Adrenal gland (tissue), 12 donors: ENCODE results near the gene SREK1IP1. TPM values are rescaled to one million over a fixed set of nuclear protein-coding genes. Genes with fewer than 3 reads are reported as not detected.
A peak's percentile ranks its signal among the peaks of the same experiment; 100 is the strongest.

Source experiments
- DNase-seq, 7 donors: peaks; one replicate each; pipeline ENCODE4 v3.0.0-alpha.2; 2019 to 2020
- H3K27ac ChIP-seq, 5 donors: fragments of 200-600 bp; sonication (generic) in 4 of 5; 1 replicate in 3 of 5; 2 replicates in 2 of 5; pipeline versions ENCODE4 v1.5.1 to v1.8.0; 2016 to 2020; ENCODE audit warnings: mild to moderate bottlenecking in 1 of 5
- H3K27me3 ChIP-seq: fragments of 200-600 bp; 2 replicates; pipeline ENCODE4 v1.8.0; 2021
- H3K36me3 ChIP-seq, 2 donors: fragments of 200-600 bp; replicated peaks in 1 of 2; 1 replicate in 1 of 2; 2 replicates in 1 of 2; pipeline versions ENCODE4 v1.5.1 to v1.8.0; 2018 to 2022
- H3K4me1 ChIP-seq, 2 donors: fragments of 200-600 bp; replicated peaks in 1 of 2; 1 replicate in 1 of 2; 2 replicates in 1 of 2; pipeline versions ENCODE4 v1.5.1 to v1.8.0; 2018 to 2021
- H3K4me3 ChIP-seq, 4 donors: fragments of 200-600 bp; sonication (generic) in 3 of 4; one replicate each; pipeline ENCODE4 v1.5.1; 2016 to 2018
- H3K9me3 ChIP-seq, 3 donors: fragments of 200-600 bp; sonication (generic) in 1 of 3; replicated peaks in 1 of 3; 1 replicate in 2 of 3; 2 replicates in 1 of 3; pipeline versions ENCODE4 v1.5.1 to v1.8.0; 2016 to 2021
- POLR2A ChIP-seq, 2 donors: fragments of 450-650 bp; IDR thresholded peaks; one replicate each; pipeline ENCODE4 v1.6.1; 2017; ENCODE audit warnings: antibody characterized with exemption in 2 of 2, mild to moderate bottlenecking in 2 of 2, moderate library complexity in 1 of 2
- WGBS, 4 donors: extraction: QIAGEN DNeasy Blood & Tissue Kit in 2 of 4; methylation state at CpG; one replicate each; pipeline versions ENCODE4 v1.1.5 to v1.1.7; 2013 to 2017; 5-methylcytosine and 5-hydroxymethylcytosine counted together
- intact Hi-C, 2 donors: fragments of 100-400 bp; cut with DNase I; formaldehyde crosslinking; loops; one replicate each; pipeline versions ENCODE4 v1.14.1 to v1.15.0; 2022 to 2023
- polyA plus RNA-seq, 3 donors: library from polyadenylated mRNA; stranded (reverse); fragments of 200-250 nt in 2 of 3; fragments of 350-450 nt in 1 of 3; fragmentation: Illumina TruSeq in 1 of 3; extraction: RNeasy Lipid Tissue Mini Kit (QIAGEN cat#74804) in 1 of 3; gene quantifications; one replicate each; pipeline ENCODE4 v1.2.3, GENCODE V29; 2013 to 2014
- total RNA-seq, 9 donors: library from RNA; depleted of rRNA in 4 of 9; stranded (reverse); fragments of >200 nt in 4 of 9; fragments of 120-200 nt in 1 of 9; fragmentation: NEBNext Ultra II Directional in 1 of 9; extraction: Animal tissue kit (Norgen Biotek cat#: 25700) in 1 of 9; gene quantifications; one replicate each; pipeline versions ENCODE4 v1.1.0 to v1.2.4, GENCODE V29; 2013 to 2023
- TF ChIP-seq, protein P1 (sequence below), 6 experiments: fragments of 450-650 bp in 4 of 6; fragments of 200-600 bp in 2 of 6; sonication (generic) in 1 of 6; IDR thresholded peaks; 1 replicate in 5 of 6; 2 replicates in 1 of 6; pipeline versions ENCODE4 v1.5.1 to v1.8.0; 2016 to 2021; ENCODE audit warnings: antibody characterized with exemption in 6 of 6, mild to moderate bottlenecking in 2 of 6, moderate library complexity in 1 of 6
- donor health status: healthy with polysubstance abuse.
- donor health status: Bipolar disorder and iron deficiency.
- donor health status: DM: yes; HTN: yes; CAD: no.
- donor health status: DM: no; HTN: no; CAD: no.
- donor health status: DM: no; HTN: no; CAD: no.
- donor health status: DM: yes; HTN: yes; CAD: no.

The SREK1IP1 gene
- total and polyA plus RNA-seq, 12 donors, result 5.0 to 42.9 (median 16.8) TPM

DNA sequence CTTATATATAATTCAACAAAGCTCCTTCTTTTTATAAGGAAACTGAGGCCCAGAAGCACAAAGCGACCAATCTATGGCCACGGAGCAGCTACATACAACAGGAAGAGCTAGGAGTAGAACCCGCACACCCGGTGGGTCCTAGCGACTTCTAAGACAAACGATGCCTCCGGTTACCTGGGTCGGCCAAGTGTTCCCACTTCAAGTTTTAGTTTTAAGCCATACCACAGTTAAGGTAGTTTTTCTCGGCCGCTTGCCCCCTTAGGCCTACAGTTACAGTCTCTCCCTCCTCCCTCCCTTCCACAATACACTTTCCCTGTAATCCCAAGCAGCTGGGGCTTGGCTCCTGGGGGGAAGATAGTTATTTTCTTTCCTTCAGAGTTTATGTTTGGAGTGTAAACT lies 533 bp downstream of the SREK1IP1 start:
- DNase-seq, result peak in 2 of 7 donors; percentile 8 to 19
- 0 to 1% (median 1%) methylated on average over 10 of the region's 10 CpGs for WGBS, 4 donors
- peak overlapping the region in 4 of 5 donors; percentile 59 to 91 (median 87) for H3K27ac ChIP-seq
- intact Hi-C loops, result no loop called here
- peaks cover 18 to 43% of the 10 kb centered on the region in 2 donors for H3K4me1 ChIP-seq
- no peaks in the 10 kb centered on the region for H3K27me3 ChIP-seq
- TF ChIP-seq POLR2A (IDR thresholded peaks at IDR 0.05), result no peak
- TF ChIP-seq, protein P1, sequence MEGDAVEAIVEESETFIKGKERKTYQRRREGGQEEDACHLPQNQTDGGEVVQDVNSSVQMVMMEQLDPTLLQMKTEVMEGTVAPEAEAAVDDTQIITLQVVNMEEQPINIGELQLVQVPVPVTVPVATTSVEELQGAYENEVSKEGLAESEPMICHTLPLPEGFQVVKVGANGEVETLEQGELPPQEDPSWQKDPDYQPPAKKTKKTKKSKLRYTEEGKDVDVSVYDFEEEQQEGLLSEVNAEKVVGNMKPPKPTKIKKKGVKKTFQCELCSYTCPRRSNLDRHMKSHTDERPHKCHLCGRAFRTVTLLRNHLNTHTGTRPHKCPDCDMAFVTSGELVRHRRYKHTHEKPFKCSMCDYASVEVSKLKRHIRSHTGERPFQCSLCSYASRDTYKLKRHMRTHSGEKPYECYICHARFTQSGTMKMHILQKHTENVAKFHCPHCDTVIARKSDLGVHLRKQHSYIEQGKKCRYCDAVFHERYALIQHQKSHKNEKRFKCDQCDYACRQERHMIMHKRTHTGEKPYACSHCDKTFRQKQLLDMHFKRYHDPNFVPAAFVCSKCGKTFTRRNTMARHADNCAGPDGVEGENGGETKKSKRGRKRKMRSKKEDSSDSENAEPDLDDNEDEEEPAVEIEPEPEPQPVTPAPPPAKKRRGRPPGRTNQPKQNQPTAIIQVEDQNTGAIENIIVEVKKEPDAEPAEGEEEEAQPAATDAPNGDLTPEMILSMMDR (IDR thresholded peaks at IDR 0.05), result no peak
- H3K36me3 ChIP-seq, result peaks cover 0 to 12% of the 10 kb centered on the region in 2 donors
- H3K4me3 ChIP-seq, result peak overlapping the region; percentile 57 to 93 (median 80)
- H3K9me3 ChIP-seq, result no peaks in the 10 kb centered on the region

DNA sequence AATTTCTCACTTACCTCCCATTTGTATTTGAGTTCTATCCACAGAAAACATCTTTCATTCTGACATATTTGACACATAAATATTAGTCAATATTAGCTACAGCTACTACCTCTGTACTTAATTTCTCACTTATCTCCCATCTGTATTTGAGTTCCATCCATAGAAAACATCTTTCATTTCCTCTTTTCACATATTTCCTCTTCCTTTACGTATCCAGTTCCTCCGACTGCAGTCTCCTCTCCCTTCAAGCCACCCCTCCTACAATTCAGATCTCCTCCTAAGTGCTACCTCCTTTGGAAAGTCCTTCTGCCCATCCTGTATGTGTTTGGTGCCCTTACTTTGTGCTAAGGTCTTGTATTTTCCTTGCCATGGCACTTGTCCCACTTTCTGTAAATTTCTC lies 1.6 kb downstream of the SREK1IP1 start:
- Histone ChIP-seq H3K27me3 (no peaks in the 10 kb centered on the region), H3K4me3 (peak overlapping the region in 1 of 4 donors; percentile 82), H3K4me1 (peaks cover 18 to 43% of the 10 kb centered on the region in 2 donors), H3K27ac (no peak overlapping the region), H3K36me3 (peaks cover 0 to 12% of the 10 kb centered on the region in 2 donors), H3K9me3 (no peaks in the 10 kb centered on the region)
- 65 to 79% (median 70%) methylated on average over 2 of the region's 2 CpGs for WGBS, 4 donors
- TF ChIP-seq, protein P1 (IDR thresholded peaks at IDR 0.05), result no peak
- no peak for TF ChIP-seq POLR2A (IDR thresholded peaks at IDR 0.05)
- DNase-seq, result no peak
- intact Hi-C loops, result no loop called here

DNA sequence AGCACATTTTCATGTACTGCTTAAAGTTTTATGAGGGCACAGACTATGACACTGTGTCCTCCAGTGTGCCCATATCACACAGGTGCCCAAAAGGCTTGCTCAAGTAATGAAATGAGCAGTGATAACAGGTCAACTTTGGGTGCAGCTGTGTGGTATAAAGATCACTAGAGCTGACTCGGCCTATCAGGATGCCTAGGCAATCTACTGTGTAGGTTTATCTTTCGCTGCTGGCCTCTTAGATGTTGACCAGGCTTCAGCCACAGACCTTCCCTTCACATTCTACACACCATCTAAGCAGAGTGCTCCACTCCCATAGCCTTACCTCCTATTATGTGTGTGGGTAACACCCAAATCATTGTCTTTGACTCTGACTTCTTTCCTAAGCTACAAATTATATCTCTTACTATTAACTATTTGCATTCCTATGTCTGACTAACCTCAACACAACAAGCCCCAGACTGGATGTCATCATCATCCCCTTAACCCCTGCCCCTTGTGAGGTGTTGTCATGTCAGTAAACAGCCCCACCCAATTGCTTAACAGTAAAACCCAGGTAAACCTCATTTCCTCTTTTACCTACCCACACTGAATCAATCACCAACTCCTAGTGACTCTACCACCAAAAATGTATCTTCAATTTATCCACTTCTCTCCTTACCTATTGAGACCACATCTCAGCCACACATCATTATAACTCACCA lies 2.5 kb downstream of the SREK1IP1 start:
- Histone ChIP-seq H3K36me3 (peaks cover 0 to 12% of the 10 kb centered on the region in 2 donors), H3K4me3 (no peak overlapping the region), H3K4me1 (peaks cover 18 to 43% of the 10 kb centered on the region in 2 donors), H3K27me3 (no peaks in the 10 kb centered on the region), H3K27ac (no peak overlapping the region), H3K9me3 (no peaks in the 10 kb centered on the region)
- intact Hi-C loops, result no loop called here
- WGBS, 4 donors, result 90 to 95% (median 93%) methylated on average over 1 to 2 of the region's 2 CpGs
- no peak for DNase-seq
- TF ChIP-seq POLR2A (IDR thresholded peaks at IDR 0.05), result no peak
- TF ChIP-seq, protein P1 (IDR thresholded peaks at IDR 0.05), result no peak

DNA sequence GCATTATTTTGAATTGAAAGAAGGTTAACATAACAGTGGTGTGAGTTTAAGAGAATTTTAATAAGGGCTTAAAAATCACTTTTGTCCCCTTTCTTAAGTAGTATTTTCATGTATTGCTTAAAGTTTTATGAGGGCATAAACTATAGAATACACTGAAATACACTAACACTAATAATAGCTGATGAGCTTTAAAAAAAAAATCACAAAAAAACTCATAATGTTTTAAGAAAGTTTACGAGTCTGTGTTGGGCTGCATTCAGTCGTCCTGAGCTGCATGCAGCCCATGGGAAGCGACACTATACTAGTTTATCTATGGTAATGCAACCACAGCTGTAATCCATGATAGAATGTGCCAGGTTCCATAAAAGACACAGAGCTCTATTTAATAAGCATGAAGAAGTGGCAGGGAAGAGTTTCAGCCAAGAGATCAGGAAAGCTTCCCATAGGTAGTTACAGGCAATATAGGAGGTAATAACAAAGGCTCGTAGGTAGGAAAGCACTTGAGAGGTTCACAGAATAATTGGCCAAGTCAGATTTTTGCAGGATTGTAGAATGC lies 4.5 kb downstream of the SREK1IP1 start:
- Histone ChIP-seq H3K36me3 (peaks cover 0 to 12% of the 10 kb centered on the region in 2 donors), H3K4me1 (peaks cover 10 to 29% of the 10 kb centered on the region in 2 donors), H3K27ac (no peak overlapping the region), H3K4me3 (no peak overlapping the region), H3K9me3 (no peaks in the 10 kb centered on the region), H3K27me3 (no peaks in the 10 kb centered on the region)
- no peak for DNase-seq
- intact Hi-C loops, result no loop called here
- TF ChIP-seq POLR2A (IDR thresholded peaks at IDR 0.05), result no peak
- TF ChIP-seq, protein P1 (IDR thresholded peaks at IDR 0.05), result no peak
- 91 to 93% (median 92%) methylated on average over 4 of the region's 4 CpGs for WGBS, 4 donors
